GM12878 (cell line): Measurements from ENCODE around the gene CHMP1A. TPM values are rescaled to one million over a fixed set of nuclear protein-coding genes. Genes with fewer than 3 reads are reported as not detected.

ENCODE experiments used
- CHD2 ChIP-seq: IDR thresholded peaks from 2 replicates; pipeline ENCODE4 v1.6.1; 2011; ENCODE audit warnings: low read depth, low read length, improper control_type of control experiment, borderline replicate concordance
- ETV6 ChIP-seq, 2 experiments: fragments of 450-650 bp in 1 of 2; IDR thresholded peaks in 1 of 2; conservative IDR thresholded peaks in 1 of 2; 2 replicates each; pipeline ENCODE4 v1.6.1; 2014; ENCODE audit warnings: antibody characterized with exemption in 1 of 2, borderline replicate concordance in 1 of 2, low read depth in 1 of 2, mild to moderate bottlenecking in 1 of 2, moderate library complexity in 1 of 2
- IKZF2 ChIP-seq, 2 experiments: fragments of 450-650 bp; IDR thresholded peaks; 2 replicates each; pipeline ENCODE4 v1.6.1; 2017; ENCODE audit warnings: mild to moderate bottlenecking in 2 of 2, moderate library complexity in 2 of 2
- IRF4 ChIP-seq: IDR thresholded peaks from 2 replicates; pipeline ENCODE4 v1.6.1; 2011; ENCODE audit warnings: low read depth, low read length
- LARP7 ChIP-seq: fragments of 450-650 bp; IDR thresholded peaks from 2 replicates; pipeline ENCODE4 v1.6.1; 2017; ENCODE audit warnings: mild to moderate bottlenecking
- NR2F1 ChIP-seq: fragments of 450-650 bp; conservative IDR thresholded peaks from 2 replicates; pipeline ENCODE4 v1.6.1; 2017; ENCODE audit warnings: mild to moderate bottlenecking
- RAD21 ChIP-seq: IDR thresholded peaks from 2 replicates; pipeline ENCODE4 v1.6.1; 2011; ENCODE audit warnings: mild to moderate bottlenecking, low read depth, low read length, moderate library complexity; ENCODE audit not compliant: insufficient read depth
- RELA ChIP-seq: fragments of 450-650 bp; IDR thresholded peaks from 2 replicates; pipeline ENCODE4 v1.8.0; 2014; ENCODE audit warnings: borderline replicate concordance; ENCODE audit not compliant: partially characterized antibody
- SUZ12 ChIP-seq: fragments of 200-600 bp; sonication (generic); IDR thresholded peaks from one replicate; pipeline ENCODE4 v1.6.1; 2018; ENCODE audit warnings: antibody characterized with exemption, mild to moderate bottlenecking; ENCODE audit not compliant: unreplicated experiment
- TCF12 ChIP-seq: IDR thresholded peaks from 2 replicates; pipeline ENCODE4 v1.6.1; 2011; ENCODE audit warnings: low read depth, mild to moderate bottlenecking, low read length
- ZNF24 ChIP-seq: fragments of 450-650 bp; IDR thresholded peaks from 2 replicates; pipeline ENCODE4 v1.6.1; 2017; ENCODE audit warnings: antibody characterized with exemption, mild to moderate bottlenecking
- polyA plus RNA-seq, 11 experiments: library from polyadenylated mRNA; depleted of rRNA in 4 of 11; unstranded in 6 of 11; stranded (reverse) in 5 of 11; fragments of >200 nt; fragmentation: Nextera tagmentation in 4 of 11; fragmentation: Illumina TruSeq in 1 of 11; extraction: Ambion mirVana in 4 of 11; extraction: Trizol in 1 of 11; gene quantifications; 1 replicate in 1 of 11; 2 replicates in 10 of 11; pipeline versions ENCODE4 v1.2.1 to v1.2.3, GENCODE V29; 2011 to 2016; ENCODE audit warnings: inconsistent platforms in 2 of 11, missing spikeins in 2 of 11, low read depth in 1 of 11
- total RNA-seq, 4 experiments: library from RNA; depleted of rRNA in 3 of 4; stranded (reverse); fragments of >200 nt in 3 of 4; fragmentation: Illumina TruSeq in 1 of 4; extraction: Trizol in 1 of 4; gene quantifications; 2 replicates each; pipeline versions ENCODE4 v1.2.1 to v1.2.3, GENCODE V29; 2013 to 2021
- TF ChIP-seq, protein P1 (sequence below): fragments of 450-650 bp; formaldehyde crosslinking; IDR thresholded peaks from 2 replicates; pipeline ENCODE4 v1.4.0; 2022; ENCODE audit warnings: mild to moderate bottlenecking, moderate library complexity
- TF ChIP-seq, protein P2 (sequence below): fragments of 450-650 bp; IDR thresholded peaks from 2 replicates; pipeline ENCODE4 v1.6.1; 2016; ENCODE audit warnings: mild to moderate bottlenecking, moderate library complexity, borderline replicate concordance
- TF ChIP-seq, protein P3 (sequence below): fragments of 450-650 bp; formaldehyde crosslinking; IDR thresholded peaks from 2 replicates; pipeline ENCODE4 v1.5.0; 2022; ENCODE audit warnings: mild to moderate bottlenecking, missing genetic modification characterization
- TF ChIP-seq, protein P4 (sequence below): fragments of 450-650 bp; formaldehyde crosslinking; IDR thresholded peaks from 2 replicates; pipeline ENCODE4 v1.4.0; 2020; ENCODE audit warnings: mild to moderate bottlenecking, moderate library complexity

CHMP1A gene
- total and polyA plus RNA-seq, 10 of the 15 experiments (the other 5 are each of a cell fraction or from before 2014, with no cell fraction given), result 1.0 to 86.7 (median 54.7) TPM

DNA sequence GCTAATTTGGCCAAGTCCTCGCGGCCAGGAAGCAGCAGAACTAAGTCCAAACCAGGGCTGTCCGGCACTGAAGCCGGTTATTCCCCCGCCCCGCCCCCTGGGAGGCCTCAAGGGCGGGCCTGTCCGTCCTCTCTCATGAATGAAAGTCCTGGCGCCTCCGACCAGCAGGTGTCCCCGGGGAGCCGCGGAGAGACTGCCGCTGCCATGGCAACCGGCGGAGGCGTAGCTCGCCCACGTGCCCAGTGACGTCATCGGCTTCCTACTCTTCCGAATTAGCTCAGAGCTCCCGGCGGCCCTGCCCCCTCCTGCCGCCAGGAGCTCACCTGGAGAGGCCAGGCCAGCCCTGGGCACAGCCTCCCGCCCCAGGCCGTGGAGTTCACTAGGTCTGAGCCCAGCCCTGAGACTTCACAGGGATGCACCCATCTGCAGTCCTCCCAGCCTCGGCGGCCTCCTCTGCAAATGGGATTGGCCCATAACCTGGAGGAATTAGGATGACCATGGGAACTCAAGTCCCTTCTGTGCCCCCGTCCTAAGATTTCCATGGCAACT is 42.7 kb upstream of the CHMP1A start (continued):
- no peak for TF ChIP-seq LARP7
- no peak for TF ChIP-seq NR2F1
- TF ChIP-seq, protein P1, sequence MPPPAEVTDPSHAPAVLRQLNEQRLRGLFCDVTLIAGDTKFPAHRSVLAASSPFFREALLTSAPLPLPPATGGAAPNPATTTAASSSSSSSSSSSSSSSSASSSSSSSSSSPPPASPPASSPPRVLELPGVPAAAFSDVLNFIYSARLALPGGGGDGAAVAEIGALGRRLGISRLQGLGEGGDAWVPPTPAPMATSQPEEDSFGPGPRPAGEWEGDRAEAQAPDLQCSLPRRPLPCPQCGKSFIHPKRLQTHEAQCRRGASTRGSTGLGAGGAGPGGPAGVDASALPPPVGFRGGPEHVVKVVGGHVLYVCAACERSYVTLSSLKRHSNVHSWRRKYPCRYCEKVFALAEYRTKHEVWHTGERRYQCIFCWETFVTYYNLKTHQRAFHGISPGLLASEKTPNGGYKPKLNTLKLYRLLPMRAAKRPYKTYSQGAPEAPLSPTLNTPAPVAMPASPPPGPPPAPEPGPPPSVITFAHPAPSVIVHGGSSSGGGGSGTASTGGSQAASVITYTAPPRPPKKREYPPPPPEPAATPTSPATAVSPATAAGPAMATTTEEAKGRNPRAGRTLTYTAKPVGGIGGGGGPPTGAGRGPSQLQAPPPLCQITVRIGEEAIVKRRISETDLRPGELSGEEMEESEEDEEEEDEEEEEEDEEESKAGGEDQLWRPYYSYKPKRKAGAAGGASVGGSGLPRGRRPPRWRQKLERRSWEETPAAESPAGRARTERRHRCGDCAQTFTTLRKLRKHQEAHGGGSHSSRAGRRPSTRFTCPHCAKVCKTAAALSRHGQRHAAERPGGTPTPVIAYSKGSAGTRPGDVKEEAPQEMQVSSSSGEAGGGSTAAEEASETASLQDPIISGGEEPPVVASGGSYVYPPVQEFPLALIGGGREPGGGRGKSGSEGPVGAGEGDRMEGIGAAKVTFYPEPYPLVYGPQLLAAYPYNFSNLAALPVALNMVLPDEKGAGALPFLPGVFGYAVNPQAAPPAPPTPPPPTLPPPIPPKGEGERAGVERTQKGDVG (CRISPR knock-in tag), result peak; percentile 58; the same call in 1 of the 2 replicates
- TF ChIP-seq RAD21, result peak; percentile 55
- no peak for TF ChIP-seq IRF4
- TF ChIP-seq RELA, result peak; percentile 96
- TF ChIP-seq, protein P2, sequence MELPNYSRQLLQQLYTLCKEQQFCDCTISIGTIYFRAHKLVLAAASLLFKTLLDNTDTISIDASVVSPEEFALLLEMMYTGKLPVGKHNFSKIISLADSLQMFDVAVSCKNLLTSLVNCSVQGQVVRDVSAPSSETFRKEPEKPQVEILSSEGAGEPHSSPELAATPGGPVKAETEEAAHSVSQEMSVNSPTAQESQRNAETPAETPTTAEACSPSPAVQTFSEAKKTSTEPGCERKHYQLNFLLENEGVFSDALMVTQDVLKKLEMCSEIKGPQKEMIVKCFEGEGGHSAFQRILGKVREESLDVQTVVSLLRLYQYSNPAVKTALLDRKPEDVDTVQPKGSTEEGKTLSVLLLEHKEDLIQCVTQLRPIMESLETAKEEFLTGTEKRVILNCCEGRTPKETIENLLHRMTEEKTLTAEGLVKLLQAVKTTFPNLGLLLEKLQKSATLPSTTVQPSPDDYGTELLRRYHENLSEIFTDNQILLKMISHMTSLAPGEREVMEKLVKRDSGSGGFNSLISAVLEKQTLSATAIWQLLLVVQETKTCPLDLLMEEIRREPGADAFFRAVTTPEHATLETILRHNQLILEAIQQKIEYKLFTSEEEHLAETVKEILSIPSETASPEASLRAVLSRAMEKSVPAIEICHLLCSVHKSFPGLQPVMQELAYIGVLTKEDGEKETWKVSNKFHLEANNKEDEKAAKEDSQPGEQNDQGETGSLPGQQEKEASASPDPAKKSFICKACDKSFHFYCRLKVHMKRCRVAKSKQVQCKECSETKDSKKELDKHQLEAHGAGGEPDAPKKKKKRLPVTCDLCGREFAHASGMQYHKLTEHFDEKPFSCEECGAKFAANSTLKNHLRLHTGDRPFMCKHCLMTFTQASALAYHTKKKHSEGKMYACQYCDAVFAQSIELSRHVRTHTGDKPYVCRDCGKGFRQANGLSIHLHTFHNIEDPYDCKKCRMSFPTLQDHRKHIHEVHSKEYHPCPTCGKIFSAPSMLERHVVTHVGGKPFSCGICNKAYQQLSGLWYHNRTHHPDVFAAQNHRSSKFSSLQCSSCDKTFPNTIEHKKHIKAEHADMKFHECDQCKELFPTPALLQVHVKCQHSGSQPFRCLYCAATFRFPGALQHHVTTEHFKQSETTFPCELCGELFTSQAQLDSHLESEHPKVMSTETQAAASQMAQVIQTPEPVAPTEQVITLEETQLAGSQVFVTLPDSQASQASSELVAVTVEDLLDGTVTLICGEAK, result peak; percentile 46; the same call in 1 of the 2 replicates
- TF ChIP-seq IKZF2 (IDR thresholded peaks at IDR 0.05), result peak; percentile 56 to 71; a peak in 3 of 4 replicates
- peak; percentile 84 for TF ChIP-seq CHD2
- no peak for TF ChIP-seq ZNF24
- TF ChIP-seq, protein P3, sequence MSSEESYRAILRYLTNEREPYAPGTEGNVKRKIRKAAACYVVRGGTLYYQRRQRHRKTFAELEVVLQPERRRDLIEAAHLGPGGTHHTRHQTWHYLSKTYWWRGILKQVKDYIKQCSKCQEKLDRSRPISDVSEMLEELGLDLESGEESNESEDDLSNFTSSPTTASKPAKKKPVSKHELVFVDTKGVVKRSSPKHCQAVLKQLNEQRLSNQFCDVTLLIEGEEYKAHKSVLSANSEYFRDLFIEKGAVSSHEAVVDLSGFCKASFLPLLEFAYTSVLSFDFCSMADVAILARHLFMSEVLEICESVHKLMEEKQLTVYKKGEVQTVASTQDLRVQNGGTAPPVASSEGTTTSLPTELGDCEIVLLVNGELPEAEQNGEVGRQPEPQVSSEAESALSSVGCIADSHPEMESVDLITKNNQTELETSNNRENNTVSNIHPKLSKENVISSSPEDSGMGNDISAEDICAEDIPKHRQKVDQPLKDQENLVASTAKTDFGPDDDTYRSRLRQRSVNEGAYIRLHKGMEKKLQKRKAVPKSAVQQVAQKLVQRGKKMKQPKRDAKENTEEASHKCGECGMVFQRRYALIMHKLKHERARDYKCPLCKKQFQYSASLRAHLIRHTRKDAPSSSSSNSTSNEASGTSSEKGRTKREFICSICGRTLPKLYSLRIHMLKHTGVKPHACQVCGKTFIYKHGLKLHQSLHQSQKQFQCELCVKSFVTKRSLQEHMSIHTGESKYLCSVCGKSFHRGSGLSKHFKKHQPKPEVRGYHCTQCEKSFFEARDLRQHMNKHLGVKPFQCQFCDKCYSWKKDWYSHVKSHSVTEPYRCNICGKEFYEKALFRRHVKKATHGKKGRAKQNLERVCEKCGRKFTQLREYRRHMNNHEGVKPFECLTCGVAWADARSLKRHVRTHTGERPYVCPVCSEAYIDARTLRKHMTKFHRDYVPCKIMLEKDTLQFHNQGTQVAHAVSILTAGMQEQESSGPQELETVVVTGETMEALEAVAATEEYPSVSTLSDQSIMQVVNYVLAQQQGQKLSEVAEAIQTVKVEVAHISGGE, result no peak
- peak; percentile 58; the same call in 1 of the 2 replicates for TF ChIP-seq TCF12
- TF ChIP-seq, protein P4, sequence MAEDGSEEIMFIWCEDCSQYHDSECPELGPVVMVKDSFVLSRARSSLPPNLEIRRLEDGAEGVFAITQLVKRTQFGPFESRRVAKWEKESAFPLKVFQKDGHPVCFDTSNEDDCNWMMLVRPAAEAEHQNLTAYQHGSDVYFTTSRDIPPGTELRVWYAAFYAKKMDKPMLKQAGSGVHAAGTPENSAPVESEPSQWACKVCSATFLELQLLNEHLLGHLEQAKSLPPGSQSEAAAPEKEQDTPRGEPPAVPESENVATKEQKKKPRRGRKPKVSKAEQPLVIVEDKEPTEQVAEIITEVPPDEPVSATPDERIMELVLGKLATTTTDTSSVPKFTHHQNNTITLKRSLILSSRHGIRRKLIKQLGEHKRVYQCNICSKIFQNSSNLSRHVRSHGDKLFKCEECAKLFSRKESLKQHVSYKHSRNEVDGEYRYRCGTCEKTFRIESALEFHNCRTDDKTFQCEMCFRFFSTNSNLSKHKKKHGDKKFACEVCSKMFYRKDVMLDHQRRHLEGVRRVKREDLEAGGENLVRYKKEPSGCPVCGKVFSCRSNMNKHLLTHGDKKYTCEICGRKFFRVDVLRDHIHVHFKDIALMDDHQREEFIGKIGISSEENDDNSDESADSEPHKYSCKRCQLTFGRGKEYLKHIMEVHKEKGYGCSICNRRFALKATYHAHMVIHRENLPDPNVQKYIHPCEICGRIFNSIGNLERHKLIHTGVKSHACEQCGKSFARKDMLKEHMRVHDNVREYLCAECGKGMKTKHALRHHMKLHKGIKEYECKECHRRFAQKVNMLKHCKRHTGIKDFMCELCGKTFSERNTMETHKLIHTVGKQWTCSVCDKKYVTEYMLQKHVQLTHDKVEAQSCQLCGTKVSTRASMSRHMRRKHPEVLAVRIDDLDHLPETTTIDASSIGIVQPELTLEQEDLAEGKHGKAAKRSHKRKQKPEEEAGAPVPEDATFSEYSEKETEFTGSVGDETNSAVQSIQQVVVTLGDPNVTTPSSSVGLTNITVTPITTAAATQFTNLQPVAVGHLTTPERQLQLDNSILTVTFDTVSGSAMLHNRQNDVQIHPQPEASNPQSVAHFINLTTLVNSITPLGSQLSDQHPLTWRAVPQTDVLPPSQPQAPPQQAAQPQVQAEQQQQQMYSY (CRISPR knock-in tag), result 0 out of 2 replicates have a peak, but pooled peaks have one; percentile 71
- no peak for TF ChIP-seq SUZ12
- no peak for TF ChIP-seq ETV6 (conservative IDR thresholded peaks at IDR 0.05 in 1 of 2, IDR thresholded peaks at IDR 0.05 in 1 of 2; ENCODE audit: borderline replicate concordance in 1 of 2, low read depth in 1 of 2)
